ENCODE results near the gene ARFGEF2. TPM values are rescaled to one million over a fixed set of nuclear protein-coding genes. Genes with fewer than 3 reads are reported as not detected.

ARFGEF2 gene
- total and polyA plus RNA-seq, 4 donors, result 10.3 to 51.3 (median 16.6) TPM

DNA sequence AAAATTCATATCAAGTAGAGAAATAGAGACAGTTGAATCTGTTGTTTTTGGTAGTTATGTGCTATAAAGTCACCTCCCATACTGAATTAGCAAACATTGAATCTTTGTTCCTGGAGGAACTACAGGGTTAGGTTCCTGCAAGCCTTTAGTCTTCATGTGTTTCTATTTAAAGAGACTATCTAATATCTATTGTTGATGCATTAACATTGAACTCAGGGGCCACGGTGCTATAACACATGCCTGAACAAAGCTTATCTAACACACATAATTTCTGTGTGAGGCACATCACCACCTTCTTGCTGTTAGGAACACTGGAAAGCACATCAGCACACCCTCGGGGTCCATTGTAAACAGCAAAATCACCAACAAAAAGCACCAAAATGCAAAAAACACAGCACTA, 21.2 kb downstream of the ARFGEF2 start:
- H3K36me3 ChIP-seq (ENCODE audit: control insufficient read depth in 4 of 4, insufficient read depth in 3 of 4, low read depth in 1 of 4, low read length in 3 of 4), result peaks cover 3 to 26% (median 13%) of the 10 kb centered on the region in 4 donors
- DNase-seq (ENCODE audit: low spot score), result no peak
- H3K4me3 ChIP-seq (ENCODE audit: low read depth in 1 of 3, low read length in 3 of 3), result no peak overlapping the region

DNA sequence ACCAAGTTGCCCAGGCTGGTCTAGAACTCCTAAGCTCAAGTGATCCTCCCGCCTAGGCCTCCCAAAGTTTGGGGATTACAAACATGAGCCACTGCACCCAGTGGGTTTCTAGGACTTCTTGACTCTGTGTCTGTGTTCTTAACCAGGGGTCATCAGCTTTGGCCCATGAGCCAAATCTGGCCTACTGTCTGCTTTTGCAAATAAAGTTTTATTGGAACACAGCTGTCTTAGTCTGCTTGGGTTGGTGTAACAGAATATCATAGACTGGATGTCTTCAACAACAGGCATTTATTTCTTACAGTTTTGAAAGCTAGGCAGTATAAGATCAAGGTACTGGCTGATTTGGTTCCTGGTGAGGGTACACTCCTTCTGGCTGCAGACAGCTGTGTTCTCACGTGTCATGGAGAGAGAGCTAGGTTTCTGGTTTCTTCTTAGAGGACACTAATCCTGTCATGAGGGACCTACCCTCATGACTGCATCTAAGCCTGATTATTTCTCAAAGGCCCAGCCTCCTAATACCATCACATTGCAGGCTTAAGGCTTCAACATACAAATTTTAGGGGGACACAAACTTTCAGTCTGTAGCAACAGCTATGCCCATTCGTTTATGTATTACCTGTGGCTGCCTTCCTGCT, 23.3 kb downstream of the ARFGEF2 start:
- Histone ChIP-seq H3K36me3 (ENCODE audit: control insufficient read depth in 4 of 4, insufficient read depth in 3 of 4, low read depth in 1 of 4, low read length in 3 of 4) (peaks cover 8 to 41% (median 18%) of the 10 kb centered on the region in 4 donors), H3K27me3 (ENCODE audit: control insufficient read depth in 4 of 4, insufficient read depth in 4 of 4, low read length in 3 of 4) (no peaks in the 10 kb centered on the region), H3K4me3 (ENCODE audit: low read depth in 1 of 3, low read length in 3 of 3) (no peak overlapping the region), H3K9ac (ENCODE audit: low read depth in 1 of 2, low read length in 2 of 2) (no peak overlapping the region), H3K9me3 (ENCODE audit: control insufficient read depth in 4 of 4, low read length in 3 of 4) (no peaks in the 10 kb centered on the region), H3K27ac (ENCODE audit: low read depth in 1 of 2, low read length in 2 of 2) (no peak overlapping the region), H3K4me1 (ENCODE audit: control insufficient read depth in 4 of 4, insufficient read depth in 4 of 4, low read length in 3 of 4) (no peaks in the 10 kb centered on the region)
- no peak for TF ChIP-seq JUND (IDR thresholded peaks at IDR 0.05)
- TF ChIP-seq, protein P1, sequence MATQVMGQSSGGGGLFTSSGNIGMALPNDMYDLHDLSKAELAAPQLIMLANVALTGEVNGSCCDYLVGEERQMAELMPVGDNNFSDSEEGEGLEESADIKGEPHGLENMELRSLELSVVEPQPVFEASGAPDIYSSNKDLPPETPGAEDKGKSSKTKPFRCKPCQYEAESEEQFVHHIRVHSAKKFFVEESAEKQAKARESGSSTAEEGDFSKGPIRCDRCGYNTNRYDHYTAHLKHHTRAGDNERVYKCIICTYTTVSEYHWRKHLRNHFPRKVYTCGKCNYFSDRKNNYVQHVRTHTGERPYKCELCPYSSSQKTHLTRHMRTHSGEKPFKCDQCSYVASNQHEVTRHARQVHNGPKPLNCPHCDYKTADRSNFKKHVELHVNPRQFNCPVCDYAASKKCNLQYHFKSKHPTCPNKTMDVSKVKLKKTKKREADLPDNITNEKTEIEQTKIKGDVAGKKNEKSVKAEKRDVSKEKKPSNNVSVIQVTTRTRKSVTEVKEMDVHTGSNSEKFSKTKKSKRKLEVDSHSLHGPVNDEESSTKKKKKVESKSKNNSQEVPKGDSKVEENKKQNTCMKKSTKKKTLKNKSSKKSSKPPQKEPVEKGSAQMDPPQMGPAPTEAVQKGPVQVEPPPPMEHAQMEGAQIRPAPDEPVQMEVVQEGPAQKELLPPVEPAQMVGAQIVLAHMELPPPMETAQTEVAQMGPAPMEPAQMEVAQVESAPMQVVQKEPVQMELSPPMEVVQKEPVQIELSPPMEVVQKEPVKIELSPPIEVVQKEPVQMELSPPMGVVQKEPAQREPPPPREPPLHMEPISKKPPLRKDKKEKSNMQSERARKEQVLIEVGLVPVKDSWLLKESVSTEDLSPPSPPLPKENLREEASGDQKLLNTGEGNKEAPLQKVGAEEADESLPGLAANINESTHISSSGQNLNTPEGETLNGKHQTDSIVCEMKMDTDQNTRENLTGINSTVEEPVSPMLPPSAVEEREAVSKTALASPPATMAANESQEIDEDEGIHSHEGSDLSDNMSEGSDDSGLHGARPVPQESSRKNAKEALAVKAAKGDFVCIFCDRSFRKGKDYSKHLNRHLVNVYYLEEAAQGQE (IDR thresholded peaks at IDR 0.05), result no peak
- TF ChIP-seq YY1 (IDR thresholded peaks at IDR 0.05), result no peak
- DNase-seq (ENCODE audit: low spot score), result no peak
- WGBS, result 89% methylated on average over 3 of the region's 3 CpGs

More for the DNA sequence above, 21.2 kb downstream of the ARFGEF2 start:
- Histone ChIP-seq H3K27me3 (ENCODE audit: control insufficient read depth in 4 of 4, insufficient read depth in 4 of 4, low read length in 3 of 4) (no peaks in the 10 kb centered on the region), H3K9me3 (ENCODE audit: control insufficient read depth in 4 of 4, low read length in 3 of 4) (no peaks in the 10 kb centered on the region), H3K9ac (ENCODE audit: low read depth in 1 of 2, low read length in 2 of 2) (no peak overlapping the region), H3K27ac (ENCODE audit: low read depth in 1 of 2, low read length in 2 of 2) (no peak overlapping the region), H3K4me1 (ENCODE audit: control insufficient read depth in 4 of 4, insufficient read depth in 4 of 4, low read length in 3 of 4) (peaks cover 2 to 6% (median 4%) of the 10 kb centered on the region in 4 donors)
- 85% methylated on average over 2 of the region's 2 CpGs for WGBS
- no peak for TF ChIP-seq FOXA2 (IDR thresholded peaks at IDR 0.05)
- TF ChIP-seq, protein P1 (IDR thresholded peaks at IDR 0.05), result no peak
- no peak for TF ChIP-seq SP1 (IDR thresholded peaks at IDR 0.05)
- no peak for TF ChIP-seq YY1 (IDR thresholded peaks at IDR 0.05)
- TF ChIP-seq HNF4G (IDR thresholded peaks at IDR 0.05), result no peak
- TF ChIP-seq RAD21 (IDR thresholded peaks at IDR 0.05), result no peak
- TF ChIP-seq, protein P2, sequence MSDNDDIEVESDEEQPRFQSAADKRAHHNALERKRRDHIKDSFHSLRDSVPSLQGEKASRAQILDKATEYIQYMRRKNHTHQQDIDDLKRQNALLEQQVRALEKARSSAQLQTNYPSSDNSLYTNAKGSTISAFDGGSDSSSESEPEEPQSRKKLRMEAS (IDR thresholded peaks at IDR 0.05), result no peak
- TF ChIP-seq TAF1 (conservative IDR thresholded peaks at IDR 0.05), result no peak
- TF ChIP-seq, protein P3, sequence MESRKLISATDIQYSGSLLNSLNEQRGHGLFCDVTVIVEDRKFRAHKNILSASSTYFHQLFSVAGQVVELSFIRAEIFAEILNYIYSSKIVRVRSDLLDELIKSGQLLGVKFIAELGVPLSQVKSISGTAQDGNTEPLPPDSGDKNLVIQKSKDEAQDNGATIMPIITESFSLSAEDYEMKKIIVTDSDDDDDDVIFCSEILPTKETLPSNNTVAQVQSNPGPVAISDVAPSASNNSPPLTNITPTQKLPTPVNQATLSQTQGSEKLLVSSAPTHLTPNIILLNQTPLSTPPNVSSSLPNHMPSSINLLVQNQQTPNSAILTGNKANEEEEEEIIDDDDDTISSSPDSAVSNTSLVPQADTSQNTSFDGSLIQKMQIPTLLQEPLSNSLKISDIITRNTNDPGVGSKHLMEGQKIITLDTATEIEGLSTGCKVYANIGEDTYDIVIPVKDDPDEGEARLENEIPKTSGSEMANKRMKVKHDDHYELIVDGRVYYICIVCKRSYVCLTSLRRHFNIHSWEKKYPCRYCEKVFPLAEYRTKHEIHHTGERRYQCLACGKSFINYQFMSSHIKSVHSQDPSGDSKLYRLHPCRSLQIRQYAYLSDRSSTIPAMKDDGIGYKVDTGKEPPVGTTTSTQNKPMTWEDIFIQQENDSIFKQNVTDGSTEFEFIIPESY (IDR thresholded peaks at IDR 0.05), result no peak
- no peak for TF ChIP-seq GABPA (IDR thresholded peaks at IDR 0.05 in 1 of 2, conservative IDR thresholded peaks at IDR 0.05 in 1 of 2)
- no peak for TF ChIP-seq NR2F2 (IDR thresholded peaks at IDR 0.05)
- TF ChIP-seq, protein P4, sequence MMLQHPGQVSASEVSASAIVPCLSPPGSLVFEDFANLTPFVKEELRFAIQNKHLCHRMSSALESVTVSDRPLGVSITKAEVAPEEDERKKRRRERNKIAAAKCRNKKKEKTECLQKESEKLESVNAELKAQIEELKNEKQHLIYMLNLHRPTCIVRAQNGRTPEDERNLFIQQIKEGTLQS (IDR thresholded peaks at IDR 0.05), result no peak
- no peak for TF ChIP-seq RXRA (IDR thresholded peaks at IDR 0.05)
- TF ChIP-seq JUND (IDR thresholded peaks at IDR 0.05), result no peak
- no peak for TF ChIP-seq HNF4A (conservative IDR thresholded peaks at IDR 0.05)
- no peak for TF ChIP-seq EGR1 (IDR thresholded peaks at IDR 0.05; ENCODE audit: low read depth in 2 of 2)
